ENCODE results near the gene ATP2B1.

ATP2B1 gene

DNA sequence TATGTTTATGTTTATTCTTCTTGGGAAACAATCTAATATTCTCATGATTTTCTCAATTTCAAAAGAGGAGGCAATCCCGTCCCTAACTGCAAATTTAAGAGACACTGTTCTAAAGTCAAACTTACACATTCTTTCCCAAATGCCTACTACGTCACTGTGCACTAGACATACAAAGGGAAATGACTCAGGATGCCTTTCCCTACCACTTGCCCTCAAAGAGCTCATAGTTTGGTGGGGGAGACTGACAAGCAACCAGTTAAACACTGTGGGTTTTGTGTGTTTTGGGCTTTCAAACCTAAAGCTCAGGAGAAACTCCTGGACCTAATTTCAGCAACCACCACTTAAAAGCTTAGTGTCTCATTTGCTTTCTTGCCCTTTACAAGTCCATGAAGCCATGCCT lies 58.4 kb downstream of the ATP2B1 start:
- DNase-seq: no peak

DNA sequence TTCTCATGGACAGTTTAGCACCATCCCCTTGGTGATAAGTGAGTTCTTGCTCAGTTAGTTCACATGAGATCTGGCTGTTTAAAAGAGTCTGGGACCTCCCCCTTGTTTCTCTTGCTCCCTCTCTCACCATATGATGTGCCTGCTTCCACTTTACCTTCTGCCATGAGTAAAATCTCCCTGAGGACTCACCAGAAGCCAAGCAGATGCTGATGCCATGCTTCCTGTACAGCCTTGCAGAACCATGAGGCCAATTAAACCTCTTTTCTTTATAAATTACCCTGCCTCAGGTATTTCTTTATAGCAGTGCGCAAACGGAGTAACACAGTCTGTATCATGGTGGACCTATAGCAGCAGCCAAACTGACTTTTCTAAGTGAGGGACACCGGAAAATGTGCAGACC lies 58.8 kb downstream of the ATP2B1 start:
- no peak for DNase-seq

DNA sequence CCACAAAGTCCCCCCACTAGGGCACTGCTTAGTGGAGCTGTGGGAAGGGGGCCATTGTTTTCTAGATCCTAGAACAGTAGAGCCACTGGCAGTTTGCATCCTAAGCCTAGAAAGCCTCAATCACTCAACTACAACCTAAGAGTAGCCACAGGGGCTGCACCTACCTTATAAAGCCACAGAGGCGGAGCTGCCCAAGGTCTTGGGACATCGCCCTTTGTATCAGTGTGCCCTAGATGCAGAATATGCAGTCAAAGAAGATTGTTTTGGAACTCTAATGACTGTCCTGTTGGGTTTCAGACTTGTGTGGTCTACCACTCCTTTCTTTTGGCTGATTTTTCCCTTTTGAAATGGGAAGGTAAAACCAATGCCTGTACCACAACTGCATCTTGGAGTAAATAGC lies 59.5 kb downstream of the ATP2B1 start:
- no peak for DNase-seq

DNA sequence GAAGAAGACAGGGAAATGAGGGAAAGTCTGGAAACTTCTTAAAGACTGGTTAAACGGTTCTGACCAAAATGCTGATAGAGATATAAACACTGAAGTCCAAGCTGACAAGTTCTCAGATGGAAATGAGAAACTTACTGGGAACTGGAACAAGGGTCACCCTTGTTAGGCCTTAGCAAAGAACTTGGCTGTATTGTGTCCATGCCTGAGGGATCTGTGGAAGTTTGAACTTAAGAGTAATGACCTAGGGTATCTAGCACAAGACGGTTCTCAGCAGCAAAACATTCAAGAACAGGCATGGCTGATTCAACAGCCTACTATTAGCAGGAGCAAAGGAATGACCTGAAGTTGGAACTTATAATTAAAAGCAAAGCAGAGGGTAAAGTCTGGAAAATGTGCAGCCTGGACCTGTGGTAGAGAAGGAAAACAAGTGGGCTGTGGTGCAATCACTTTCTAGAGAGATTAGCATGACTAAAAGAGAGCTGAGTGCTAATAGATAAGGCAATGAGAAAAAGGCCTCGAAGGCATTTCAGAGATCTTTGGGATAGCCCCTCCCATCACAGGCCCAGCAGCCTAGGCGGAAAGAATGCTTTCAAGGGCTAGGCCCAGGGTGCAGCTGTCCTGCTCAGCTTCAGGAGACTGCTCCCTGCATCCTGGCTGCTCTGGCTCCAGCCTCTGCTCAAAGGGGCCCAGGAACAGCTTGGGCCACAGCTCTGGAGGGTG lies 60.3 kb downstream of the ATP2B1 start:
- DNase-seq: no peak

DNA sequence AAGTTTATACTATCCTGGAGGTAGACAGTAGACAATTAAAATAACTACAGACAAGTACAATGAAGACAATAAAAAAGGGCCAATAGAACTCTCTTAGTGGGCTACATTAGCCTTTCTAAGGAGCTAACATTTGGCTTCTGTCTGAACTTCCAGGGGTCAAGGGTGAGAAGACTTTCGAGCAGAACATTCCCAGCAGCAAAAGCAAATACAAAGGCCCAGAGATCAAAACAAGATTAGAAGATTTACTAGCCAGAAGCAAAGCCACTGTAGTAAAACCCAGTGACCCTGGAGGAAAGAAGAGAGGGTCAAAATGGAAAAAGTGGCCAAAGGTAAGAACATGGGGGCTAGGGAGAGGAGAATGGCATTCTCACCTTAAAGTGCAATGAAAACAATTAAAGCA lies 63.2 kb downstream of the ATP2B1 start:
- no peak for DNase-seq

DNA sequence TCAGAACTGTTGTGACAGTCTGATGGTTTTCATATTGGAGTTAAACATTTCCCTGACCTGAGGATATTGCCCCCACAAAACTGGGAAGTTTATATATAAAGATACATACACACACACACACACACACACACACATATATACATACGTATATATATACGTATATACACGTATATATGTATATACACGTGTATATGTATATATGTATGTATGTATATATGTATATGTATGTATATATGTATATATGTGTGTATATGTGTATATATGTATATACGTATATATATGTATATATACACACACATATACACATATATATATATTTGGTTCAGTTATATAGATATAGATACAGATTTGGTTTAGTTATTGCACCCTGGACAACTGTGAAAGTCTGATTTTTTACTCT lies 65.7 kb downstream of the ATP2B1 start:
- no peak for DNase-seq

DNA sequence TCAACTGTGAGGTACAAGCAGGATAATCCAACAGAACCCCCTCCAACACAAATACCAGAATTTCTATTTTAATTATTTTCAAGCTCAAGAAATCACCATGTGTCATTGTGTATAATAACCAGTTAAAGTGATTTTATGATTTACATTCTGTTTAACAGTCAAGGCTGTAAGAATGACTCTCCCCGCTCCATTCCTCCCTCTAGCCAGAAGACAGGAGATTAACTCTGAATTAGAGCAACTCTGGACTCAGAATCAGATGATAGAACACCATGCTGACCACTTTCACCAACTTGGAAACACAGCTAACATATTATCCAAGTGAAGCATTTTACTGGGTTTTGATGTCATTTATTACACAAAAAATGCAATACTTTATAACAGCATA lies 71.9 kb downstream of the ATP2B1 start:
- DNase-seq: no peak

DNA sequence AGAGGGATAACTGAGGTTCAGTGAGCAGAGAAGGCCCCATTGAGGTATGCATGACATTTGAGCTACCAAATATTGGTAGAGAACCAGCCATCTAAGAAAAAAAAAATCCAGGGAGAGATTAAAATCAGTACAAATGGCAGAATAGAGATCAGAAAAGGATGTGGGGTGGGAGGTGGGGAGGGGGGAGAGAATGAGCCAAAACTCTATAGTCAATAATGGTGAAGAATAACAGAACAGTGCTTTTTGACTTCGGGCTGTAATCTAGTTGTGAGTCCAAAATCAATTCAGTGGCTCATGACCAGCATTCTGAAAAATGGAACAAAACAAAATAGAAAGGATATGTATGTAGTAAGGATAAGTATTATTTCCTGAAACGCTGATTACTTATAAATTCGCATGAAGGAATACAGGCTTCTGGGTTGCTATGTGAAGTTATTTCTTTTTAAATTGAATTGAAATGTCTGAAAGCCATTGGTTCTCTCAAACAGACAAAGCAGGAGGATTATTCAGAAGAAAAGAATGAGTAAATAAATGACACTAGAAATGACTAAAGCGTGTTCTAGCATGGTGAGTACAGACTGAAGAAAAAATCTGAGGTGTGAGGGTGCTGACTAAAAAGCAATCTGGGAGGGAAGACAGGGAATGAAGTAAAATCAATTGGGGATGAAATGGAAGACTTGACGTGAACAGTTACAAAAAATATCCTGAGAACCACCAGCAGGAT lies 72.4 kb downstream of the ATP2B1 start:
- no peak for DNase-seq

DNA sequence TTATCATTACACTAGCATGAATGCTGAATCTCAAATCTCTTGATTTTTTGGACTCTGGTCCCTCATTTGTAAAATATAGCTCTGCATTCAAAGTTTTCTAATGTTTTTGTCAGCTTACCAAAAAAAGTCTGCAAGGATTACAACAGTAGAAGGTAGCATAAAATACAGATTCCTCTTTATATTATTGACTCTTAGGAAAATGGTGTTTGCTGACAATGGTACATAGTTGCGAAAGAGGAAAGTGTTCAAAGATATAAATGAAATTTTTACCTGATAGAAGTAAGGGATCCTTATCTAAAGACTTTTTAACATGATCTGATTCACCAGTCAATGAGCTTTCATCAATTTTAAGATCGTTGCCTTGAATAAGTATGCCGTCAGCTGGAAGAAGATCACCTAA lies 74.1 kb downstream of the ATP2B1 start:
- DNase-seq: no peak

DNA sequence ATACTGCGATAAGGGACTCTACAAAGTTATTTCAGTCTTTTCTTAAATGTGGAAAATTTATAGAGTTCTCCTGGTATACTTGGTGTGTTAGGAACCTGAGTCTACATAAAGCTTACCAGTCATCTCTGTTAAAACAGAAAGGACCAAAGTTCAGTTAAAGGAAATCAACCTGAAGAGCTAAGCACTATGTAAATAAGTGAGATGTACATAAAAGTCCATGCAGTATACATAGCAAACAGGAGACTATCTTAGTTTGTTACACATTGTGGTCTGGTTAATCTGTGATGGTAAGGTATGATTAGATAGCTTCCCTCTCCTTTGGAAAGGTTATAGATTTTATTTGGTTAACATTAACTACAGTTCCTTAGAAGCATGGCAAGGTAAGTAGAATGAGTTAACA lies 75.9 kb downstream of the ATP2B1 start:
- DNase-seq: no peak

DNA sequence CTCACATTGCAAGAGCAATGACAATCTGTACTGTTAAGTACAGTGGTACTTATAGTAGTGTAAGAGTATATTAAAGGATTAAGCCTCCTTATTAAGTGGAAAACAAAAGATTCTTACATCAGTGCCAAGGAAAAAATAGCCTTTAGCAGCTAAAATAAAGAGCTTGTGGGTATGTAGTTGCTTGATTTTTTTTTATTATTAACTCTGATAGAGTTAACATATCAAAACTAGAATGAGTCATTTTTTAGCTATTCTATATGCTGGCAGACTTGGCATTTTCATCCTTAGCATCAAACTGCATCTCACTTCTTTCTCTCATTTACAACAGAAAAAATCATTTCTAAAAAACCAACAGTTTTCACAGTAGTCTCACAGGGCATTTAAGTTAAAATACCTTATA lies 86.5 kb downstream of the ATP2B1 start:
- no peak for DNase-seq

DNA sequence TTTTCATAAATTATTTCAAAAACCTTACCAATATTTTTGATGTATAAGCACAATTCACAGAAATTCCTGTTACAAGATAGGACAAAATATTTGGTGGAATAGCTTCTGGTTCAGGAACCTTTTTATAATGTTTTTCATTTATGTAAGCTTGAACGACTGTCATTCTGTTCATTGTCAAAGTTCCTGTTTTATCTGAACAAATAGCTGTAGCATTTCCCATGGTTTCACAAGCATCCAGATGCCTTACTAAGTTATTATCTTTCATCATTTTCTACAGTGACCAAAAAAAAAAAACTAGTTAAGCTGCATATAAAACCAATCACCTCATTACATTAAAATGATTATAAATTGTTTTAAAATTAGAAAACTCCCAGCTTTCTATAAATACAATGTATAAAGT lies 87.1 kb downstream of the ATP2B1 start:
- DNase-seq: no peak

DNA sequence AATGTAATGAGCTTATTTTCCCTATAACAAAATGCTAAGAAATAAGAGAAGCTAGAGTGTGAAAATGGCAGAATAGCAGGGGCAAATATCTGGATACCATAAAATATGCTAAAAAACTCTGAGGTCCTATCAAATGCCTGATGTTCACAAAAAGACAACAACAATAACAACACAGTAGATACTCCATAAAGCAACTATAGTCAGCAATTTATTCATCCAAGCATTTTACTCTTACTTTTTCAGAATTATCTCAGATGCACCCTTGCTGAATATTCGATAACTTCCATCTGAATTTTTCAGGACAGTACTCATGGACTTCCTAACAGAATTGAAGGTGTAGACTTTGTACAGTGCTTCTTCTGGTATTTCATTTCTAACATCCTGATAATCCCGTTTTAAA lies 88.9 kb downstream of the ATP2B1 start:
- no peak for DNase-seq

DNA sequence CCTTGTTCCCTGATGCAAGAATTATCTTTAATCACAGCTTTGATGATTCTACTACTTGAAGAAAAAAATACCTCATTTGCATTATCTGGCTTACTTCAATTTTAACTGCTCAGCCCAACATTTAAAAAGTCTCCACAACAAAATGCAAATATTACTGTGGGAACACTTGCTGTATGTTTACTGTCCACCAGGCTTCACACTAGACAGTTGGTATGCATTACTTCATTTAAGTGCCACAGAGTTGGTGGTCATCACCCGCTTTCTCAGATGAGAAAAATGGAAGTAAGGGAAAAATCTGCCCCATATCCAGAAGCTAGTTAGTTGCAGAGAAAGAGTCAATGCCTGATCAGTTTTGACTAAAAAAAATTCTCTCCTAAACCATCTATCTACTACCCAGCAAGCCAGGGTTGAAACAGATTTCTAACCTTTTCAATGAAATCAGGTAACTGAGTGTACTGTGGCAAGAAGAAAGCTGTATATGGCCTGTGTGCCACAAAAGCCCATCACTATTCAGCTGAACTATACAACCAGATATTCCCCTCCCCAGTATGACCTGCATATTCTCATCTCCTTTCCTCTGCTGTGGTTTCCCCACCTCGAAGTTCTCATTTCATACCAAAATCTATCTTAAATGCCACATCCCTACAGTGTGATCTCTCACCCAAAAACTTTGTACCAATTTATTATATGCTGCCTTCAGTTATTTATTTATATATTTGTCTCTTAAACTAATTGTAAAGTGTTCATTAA lies 90.3 kb downstream of the ATP2B1 start:
- DNase-seq: no peak

DNA sequence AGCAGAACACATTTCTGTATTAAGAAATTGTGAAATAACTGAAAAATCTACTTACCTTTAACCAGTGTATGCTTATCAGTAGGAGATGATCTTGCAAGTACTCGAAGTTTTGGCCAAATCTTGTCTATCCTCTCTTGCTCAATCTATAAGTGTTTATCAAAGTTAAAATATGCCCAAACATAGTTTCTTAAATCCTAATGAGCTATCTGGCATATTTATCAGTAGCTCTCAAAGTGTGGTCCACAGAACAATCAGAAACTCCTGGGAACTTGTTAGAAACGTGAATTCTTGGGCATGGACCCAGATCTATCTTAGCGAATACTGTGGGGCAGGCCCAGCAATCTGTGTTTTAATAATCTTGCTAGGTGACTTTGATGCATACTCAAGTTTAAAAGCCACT lies 98.3 kb downstream of the ATP2B1 start:
- no peak for DNase-seq

DNA sequence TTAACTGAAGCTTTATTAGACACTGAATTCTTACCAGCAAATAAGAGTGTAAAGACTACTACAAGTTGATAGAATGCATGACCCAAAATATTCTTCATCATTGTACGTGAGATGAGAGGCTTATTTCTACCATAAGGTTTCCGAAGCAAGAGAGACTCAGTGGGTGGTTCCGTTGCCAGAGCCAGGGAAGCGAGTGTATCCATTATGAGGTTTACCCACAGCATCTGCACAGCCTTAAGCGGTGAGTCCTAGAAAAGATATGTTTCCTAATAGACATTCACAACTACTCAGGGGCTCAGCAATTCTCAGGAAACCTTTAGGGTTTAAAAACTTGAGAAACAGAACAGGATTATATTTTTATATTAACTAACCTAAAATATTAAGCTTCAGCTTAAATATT lies 105.0 kb downstream of the ATP2B1 start:
- no peak for DNase-seq

DNA sequence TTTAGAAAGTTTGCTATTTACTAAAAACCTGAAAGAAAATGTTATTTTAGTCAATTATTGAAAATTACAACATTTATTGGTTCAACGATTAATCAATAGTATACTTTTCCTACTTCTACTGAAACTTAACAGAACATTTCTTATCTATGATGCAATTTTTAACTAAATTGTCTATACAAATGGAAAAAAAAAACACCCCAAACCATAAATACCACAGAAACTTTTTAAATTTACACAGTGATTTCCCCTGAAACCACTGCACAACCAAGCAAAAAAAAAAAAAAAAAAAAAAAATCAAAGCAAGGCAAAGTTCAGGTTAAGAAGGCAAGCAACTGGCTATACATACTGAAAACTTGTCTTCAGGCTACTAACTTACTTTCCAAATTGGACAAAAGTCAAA lies 110.9 kb downstream of the ATP2B1 start:
- DNase-seq: no peak

DNA sequence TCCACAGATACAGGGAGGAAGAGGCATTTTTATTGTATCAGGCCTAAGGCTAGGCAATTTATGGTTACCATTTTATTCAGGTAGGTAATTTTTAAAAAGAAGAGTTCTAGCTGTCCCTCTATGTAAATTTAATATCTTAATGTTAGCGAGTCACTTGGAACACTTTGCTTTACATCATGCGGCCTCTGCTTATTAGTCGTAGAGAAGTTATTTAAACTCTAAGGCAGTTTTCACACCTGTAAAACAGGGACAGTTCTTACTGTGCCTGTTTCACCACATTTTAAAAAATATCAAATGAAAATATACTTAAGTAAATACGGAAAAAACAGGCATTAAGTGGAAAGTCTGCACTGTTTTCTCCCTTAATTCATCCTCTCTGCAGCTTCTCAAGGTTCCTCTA lies 111.4 kb downstream of the ATP2B1 start:
- DNase-seq: no peak

DNA sequence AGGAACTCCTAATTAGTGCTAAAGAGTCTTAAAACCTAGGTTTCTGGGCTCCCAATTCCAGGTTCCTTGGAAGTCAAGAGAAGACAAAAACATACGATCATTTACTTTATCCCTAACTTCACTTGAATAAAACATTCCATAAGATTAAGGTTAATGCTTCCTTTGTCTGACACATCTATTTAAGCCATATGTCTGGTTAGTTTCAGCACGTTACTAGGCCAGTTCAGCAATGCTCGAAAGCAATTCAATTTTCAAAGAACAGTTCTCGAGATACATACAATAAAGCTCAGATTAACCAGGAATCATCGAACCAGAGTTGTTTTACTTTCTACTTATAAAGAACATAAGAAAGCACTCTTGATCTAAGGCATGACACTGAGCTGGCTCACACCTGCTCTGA lies 114.8 kb downstream of the ATP2B1 start:
- no peak for DNase-seq

DNA sequence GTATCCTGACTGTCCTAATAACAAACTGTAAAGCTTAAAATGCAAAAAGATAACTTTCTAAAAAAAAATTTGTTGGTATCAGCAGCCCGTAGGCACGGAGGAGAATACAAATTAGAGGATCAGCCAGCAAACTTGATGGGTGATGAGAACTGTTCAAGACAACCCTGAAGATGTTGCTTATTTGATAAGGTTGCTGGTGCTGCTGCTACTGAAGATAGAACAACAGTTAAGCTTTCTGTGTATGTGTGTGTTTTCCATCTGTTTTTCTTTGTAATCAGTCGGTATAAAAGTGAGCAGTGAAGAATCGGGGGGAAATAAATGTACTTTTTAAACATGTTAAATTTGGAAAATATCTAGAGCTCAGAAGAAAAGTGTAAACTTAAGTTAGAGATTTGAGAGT lies 115.4 kb downstream of the ATP2B1 start:
- DNase-seq: no peak

DNA sequence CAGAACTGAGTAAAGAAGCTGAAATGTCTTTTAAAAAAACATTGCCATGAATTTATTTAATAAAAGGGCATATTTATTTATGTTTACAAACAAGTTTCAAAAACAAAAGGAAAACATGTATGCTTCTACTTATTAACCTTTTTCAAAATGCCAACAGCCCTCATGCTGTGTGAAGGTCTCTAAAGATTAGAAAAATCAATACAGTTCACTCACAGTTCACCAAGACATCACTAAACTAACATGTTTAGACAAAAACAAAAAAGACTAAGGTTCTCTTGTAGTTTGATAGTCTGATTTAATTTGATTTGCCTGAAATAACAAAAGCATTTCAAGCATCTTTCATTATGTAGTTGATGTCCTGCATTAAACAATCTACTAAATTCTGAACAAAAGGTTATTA lies 118.9 kb downstream of the ATP2B1 start:
- no peak for DNase-seq

DNA sequence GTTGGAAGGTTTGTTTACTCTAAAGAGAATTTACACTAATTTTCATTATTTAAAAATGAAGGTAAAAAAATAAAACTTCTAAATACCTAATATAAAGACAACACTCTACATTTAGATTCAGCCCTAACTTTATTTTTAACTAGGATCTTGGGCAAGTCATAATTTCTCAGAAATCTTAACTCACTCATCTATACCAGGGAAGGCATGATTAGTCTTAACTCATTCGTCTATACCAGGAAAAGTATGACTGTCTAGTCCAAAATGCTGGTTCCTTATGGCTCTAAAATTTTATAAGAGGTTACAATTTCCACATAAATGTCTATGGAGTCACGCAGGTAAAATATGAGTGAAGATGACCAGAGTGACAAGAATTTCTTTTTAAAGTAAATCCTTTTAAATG lies 130.1 kb downstream of the ATP2B1 start:
- no peak for DNase-seq

DNA sequence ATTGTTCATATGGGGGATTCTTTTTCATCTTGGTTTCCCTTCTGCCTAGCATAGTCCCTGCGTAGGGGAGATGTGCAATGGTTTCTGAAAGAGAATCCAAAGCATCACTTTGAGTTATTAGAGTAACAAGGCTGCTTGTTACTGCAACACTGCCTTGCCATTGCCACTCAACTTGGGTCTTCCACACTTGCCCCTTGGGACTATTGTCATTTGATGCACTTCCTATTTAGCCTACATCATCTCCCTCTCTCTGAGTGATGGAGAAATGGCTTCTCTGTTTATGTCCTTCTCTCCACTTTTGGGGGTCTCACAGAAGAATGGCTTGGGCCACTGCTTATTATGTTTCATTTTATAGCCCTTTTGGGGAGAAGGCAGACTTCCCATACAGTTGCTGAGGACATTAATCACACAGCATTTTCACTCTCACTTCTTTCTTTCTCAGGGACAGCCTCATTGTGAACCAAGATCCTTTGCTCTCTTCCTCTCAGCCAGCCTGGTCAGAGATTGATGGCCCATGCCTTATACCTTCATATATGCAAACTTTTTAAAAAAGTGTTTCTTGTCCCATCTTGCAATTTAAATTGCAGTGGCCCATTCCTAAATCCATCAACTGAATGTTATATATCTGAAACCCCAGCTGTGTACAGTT lies 131.9 kb downstream of the ATP2B1 start:
- DNase-seq: no peak

DNA sequence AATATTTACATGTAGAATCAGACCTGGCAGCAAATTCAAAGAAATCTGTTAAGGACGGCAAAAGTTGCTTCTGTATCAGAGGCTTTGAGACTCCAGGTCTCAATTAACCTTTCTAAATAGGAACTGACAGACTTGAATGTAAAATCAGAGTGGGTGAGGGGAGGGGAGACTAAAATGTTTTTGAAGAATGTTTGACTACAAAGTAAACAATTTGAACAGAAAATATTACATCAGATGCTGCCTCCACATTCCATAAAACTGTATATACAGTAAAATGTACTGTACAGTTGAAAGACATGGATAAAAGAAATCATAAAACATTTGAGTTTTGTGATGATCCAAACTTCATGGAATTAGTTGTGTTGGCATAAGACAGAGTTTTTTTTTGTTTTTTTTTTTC lies 133.3 kb downstream of the ATP2B1 start:
- no peak for DNase-seq
